RWPE1 (cell line): ENCODE data around the gene PAIP2B.

ENCODE experiments used
- CTCF ChIA-PET: fragments of 350-600 bp; sonication (Branson Sonifier 250); formaldehyde crosslinking; extraction: SDS; loops from one replicate; lab custom pipeline; 2021; lab: Yijun Ruan, JAX
- POLR2A ChIA-PET: fragments of 400-600 bp; formaldehyde crosslinking; extraction: SDS; loops from one replicate; lab custom pipeline; 2020; ENCODE audit warnings: antibody characterized with exemption; ENCODE audit not compliant: low non-redundant PET; lab: Yijun Ruan, JAX
- DNase-seq: peaks from one replicate; pipeline ENCODE4 v3.0.0; 2012; ENCODE audit warnings: low spot score
- H3K27ac ChIP-seq: fragments of 450-650 bp; 2 replicates; pipeline ENCODE4 v1.5.1; 2017
- CTCF ChIP-seq: fragments of 450-650 bp; conservative IDR thresholded peaks from 2 replicates; pipeline ENCODE4 v1.5.1; 2017; ENCODE audit warnings: low read depth, mild to moderate bottlenecking

Gene PAIP2B

DNA sequence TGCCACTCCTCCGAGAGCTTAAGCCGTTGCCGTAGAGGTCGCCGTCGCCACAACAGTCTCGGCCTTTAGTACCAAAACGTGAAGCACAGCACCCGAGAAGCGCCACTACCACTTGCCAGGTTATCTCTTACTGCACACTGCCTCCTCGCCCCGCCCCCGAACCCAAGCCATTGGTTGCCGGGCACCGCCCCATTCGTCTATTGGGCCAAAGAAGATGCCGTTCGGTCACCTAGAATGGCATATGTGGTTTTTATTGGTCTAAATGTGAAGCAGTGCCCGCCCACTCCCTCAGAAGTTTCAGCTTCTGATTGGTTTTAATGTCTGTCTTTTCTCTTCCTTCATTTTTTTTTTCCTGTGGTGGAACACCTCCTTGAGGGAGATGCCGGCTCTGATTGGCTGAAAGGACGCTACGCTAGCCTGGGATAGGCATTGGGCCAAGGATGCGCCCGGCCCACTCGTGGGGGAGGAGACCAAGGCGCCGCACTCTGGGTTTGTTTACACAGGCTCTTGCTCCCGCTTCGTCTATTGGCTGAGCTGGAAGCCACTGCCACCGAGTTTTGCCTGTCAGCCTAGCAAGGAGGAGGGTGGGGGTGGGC is at the start of gene PAIP2B:
Gene PAIP2B, minus strand, starts transcription at position 139 of the 596 bp plus-strand sequence. CDS start 24,514 bp downstream, outside the sequence.
- H3K27ac ChIP-seq: peak within 1 kb of the TSS; percentile 61
- TF ChIP-seq CTCF: peak; percentile 8; the same call in 1 of the 2 replicates
- ChIA-PET CTCF (interaction anchor here (0.6 to 1.0 kb wide), 6 partner anchors 9 to 1252 kb away, joined by 3 to 8 read pairs (median 3); no protein-coding TSS in a partner anchor), POLR2A (interaction anchor here (0.6 to 0.7 kb wide), 2 partner anchors 9 to 57 kb away, joined by 3 read pairs; no protein-coding TSS in a partner anchor)
- DNase-seq: peak; percentile 98

- ChIA-PET POLR2A (no interaction called here), CTCF (interaction anchor here (0.6 to 1.1 kb wide), 3 partner anchors 49 to 119 kb away, joined by 3 to 5 read pairs (median 3); partner anchors contain the start of gene PAIP2B)
- DNase-seq: no peak
- TF ChIP-seq CTCF: no peak
- peak overlapping the region; percentile 86 for H3K27ac ChIP-seq
Observed at GRCh38 chr2:71275939-71276310, 49.0 kb upstream of the PAIP2B start.

DNA sequence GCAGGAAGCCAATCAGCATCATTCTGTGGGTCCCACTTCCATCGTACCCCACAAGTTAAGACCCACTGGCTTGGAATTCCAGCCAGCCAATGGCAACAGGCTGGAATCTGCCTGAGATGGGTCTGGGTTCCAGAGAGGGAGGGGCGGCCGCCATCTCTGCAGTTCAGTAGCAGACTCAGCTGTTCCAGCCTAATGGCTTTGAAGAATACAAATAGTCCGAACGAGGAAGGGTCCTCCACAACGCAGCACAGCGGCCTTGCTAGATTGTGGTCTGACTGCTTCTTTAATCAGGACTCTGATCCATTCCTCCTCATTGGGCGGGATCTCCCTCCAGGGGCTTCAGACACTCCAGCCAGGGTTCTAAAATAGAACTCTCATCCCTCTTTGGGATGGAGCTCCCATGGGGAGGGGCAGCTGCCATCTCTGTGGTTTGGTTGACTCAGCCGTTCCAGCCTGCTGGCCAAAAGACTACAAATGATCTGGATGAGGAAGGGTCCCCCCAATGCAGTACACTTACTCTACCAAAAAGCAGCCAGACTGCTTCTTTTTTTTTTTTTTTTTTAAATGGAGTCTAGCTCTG is 42.7 kb upstream of the PAIP2B start:
- POLR2A ChIA-PET: no interaction called here
- CTCF ChIA-PET: interaction anchor here (0.6 kb wide), 1 partner anchor 206 kb away, joined by 4 read pairs; no protein-coding TSS in a partner anchor
- no peak for TF ChIP-seq CTCF
- no peak for DNase-seq
- no peak overlapping the region for H3K27ac ChIP-seq

- CTCF ChIA-PET: no interaction called here
Observed at GRCh38 chr2:71263386-71263785, 36.5 kb upstream of the PAIP2B start.

GRCh38 chr2:71261534-71261933 is 34.6 kb upstream of the PAIP2B start:
- DNase-seq: no peak
- H3K27ac ChIP-seq: no peak overlapping the region
- CTCF ChIA-PET: interaction anchor here (0.8 kb wide), 1 partner anchor 70 kb away, joined by 3 read pairs; the partner anchor contains the start of gene ZNF638
- POLR2A ChIA-PET: no interaction called here
- no peak for TF ChIP-seq CTCF

More at GRCh38 chr2:71263386-71263785, 36.5 kb upstream of the PAIP2B start:
- no peak overlapping the region for H3K27ac ChIP-seq
- DNase-seq: no peak
- no peak for TF ChIP-seq CTCF
- POLR2A ChIA-PET: no interaction called here

- ChIA-PET CTCF (interaction anchor here (0.6 kb wide), 1 partner anchor 188 kb away, joined by 3 read pairs; no protein-coding TSS in a partner anchor), POLR2A (no interaction called here)
- DNase-seq: no peak
- no peak overlapping the region for H3K27ac ChIP-seq
- TF ChIP-seq CTCF: no peak
Observed at GRCh38 chr2:71256421-71256820, 29.5 kb upstream of the PAIP2B start.
